GOT3 (cell line): Measurements from ENCODE around the gene SNX6.
"Not testable (repeated sequence)": the region's sequence is repeated elsewhere in the genome, so short reads cannot be mapped to it uniquely, and the experiment has no call there.

Experiments used
- DNase-seq: peaks from one replicate; lab custom pipeline; 2025; ENCODE audit warnings: mixed read lengths; lab: John Stamatoyannopoulos, UW

The SNX6 gene

GRCh38 chr14:34634360-34634771, 4.4 kb upstream of the SNX6 start:
- not testable (repeated sequence) for DNase-seq

GRCh38 chr14:34633742-34634141, 3.8 kb upstream of the SNX6 start:
- DNase-seq = no peak

- DNase-seq = no peak
Observed at GRCh38 chr14:34632411-34632978, 2.5 kb upstream of the SNX6 start.

GRCh38 chr14:34629344-34629656, 648 bp downstream of the SNX6 start:
- no peak for DNase-seq

GRCh38 chr14:34628681-34629135, 1.2 kb downstream of the SNX6 start:
- no peak for DNase-seq

- DNase-seq = no peak
Observed at GRCh38 chr14:34623506-34623905, 6.4 kb downstream of the SNX6 start.

- DNase-seq = no peak
Observed at GRCh38 chr14:34620839-34621238, 9.1 kb downstream of the SNX6 start.

- no peak for DNase-seq
Observed at GRCh38 chr14:34620115-34620514, 9.8 kb downstream of the SNX6 start.

- no peak for DNase-seq
Observed at GRCh38 chr14:34619471-34619870, 10.5 kb downstream of the SNX6 start.

- DNase-seq = no peak
Observed at GRCh38 chr14:34616360-34616759, 13.6 kb downstream of the SNX6 start.

GRCh38 chr14:34615507-34615906, 14.4 kb downstream of the SNX6 start:
- no peak for DNase-seq

GRCh38 chr14:34614638-34615037, 15.3 kb downstream of the SNX6 start:
- DNase-seq = no peak

GRCh38 chr14:34610101-34610500, 19.8 kb downstream of the SNX6 start:
- DNase-seq = no peak

- no peak for DNase-seq
Observed at GRCh38 chr14:34605461-34605860, 24.5 kb downstream of the SNX6 start.

GRCh38 chr14:34604995-34605394, 25.0 kb downstream of the SNX6 start:
- DNase-seq = no peak

GRCh38 chr14:34596891-34597290, 33.1 kb downstream of the SNX6 start:
- no peak for DNase-seq

- DNase-seq = no peak
Observed at GRCh38 chr14:34593740-34594375, 36.1 kb downstream of the SNX6 start.

- no peak for DNase-seq
Observed at GRCh38 chr14:34592623-34593022, 37.3 kb downstream of the SNX6 start.

- no peak for DNase-seq
Observed at GRCh38 chr14:34583525-34583924, 46.4 kb downstream of the SNX6 start.

GRCh38 chr14:34582117-34582680, 47.7 kb downstream of the SNX6 start:
- DNase-seq = no peak

- no peak for DNase-seq
Observed at GRCh38 chr14:34580381-34580780, 49.6 kb downstream of the SNX6 start.

GRCh38 chr14:34571771-34572170, 58.2 kb downstream of the SNX6 start:
- no peak for DNase-seq

GRCh38 chr14:34569750-34570149, 60.2 kb downstream of the SNX6 start:
- DNase-seq = no peak

- DNase-seq = no peak
Observed at GRCh38 chr14:34568803-34569202, 61.1 kb downstream of the SNX6 start.
